HepG2 (cell line): ENCODE results near the gene TGM6. TPM values are rescaled to one million over a fixed set of nuclear protein-coding genes. Genes with fewer than 3 reads are reported as not detected.
A peak's percentile ranks its signal among the peaks of the same experiment; 100 is the strongest.

Experiments
- AGO1 ChIP-seq: fragments of 200-400 bp; formaldehyde crosslinking; IDR thresholded peaks from 2 replicates; pipeline ENCODE4 v1.6.1; 2017; ENCODE audit warnings: mild to moderate bottlenecking, low read depth, low read length, moderate library complexity; ENCODE audit not compliant: poor library complexity, severe bottlenecking
- BCLAF1 ChIP-seq: fragments of 450-650 bp; IDR thresholded peaks from 2 replicates; pipeline ENCODE4 v1.6.1; 2017; ENCODE audit warnings: mild to moderate bottlenecking
- GRHL1 ChIP-seq: sonication (generic); formaldehyde crosslinking; conservative IDR thresholded peaks from 2 replicates; pipeline ENCODE4 v1.8.0; 2022; ENCODE audit warnings: missing genetic modification reagents
- MED1 ChIP-seq: sonication (generic); formaldehyde crosslinking; IDR thresholded peaks from 2 replicates; pipeline ENCODE4 v1.4.0; 2020; ENCODE audit warnings: missing genetic modification reagents
- MNT ChIP-seq: fragments of 450-650 bp; IDR thresholded peaks from 2 replicates; pipeline ENCODE4 v1.6.1; 2016
- ONECUT2 ChIP-seq: sonication (generic); formaldehyde crosslinking; IDR thresholded peaks from 2 replicates; pipeline ENCODE4 v1.4.0; 2020; ENCODE audit warnings: missing genetic modification reagents
- RFXAP ChIP-seq: sonication (generic); formaldehyde crosslinking; IDR thresholded peaks from 2 replicates; pipeline ENCODE4 v1.4.0; 2020; ENCODE audit warnings: missing genetic modification reagents, borderline replicate concordance
- TEAD3 ChIP-seq: optimal IDR thresholded peaks from 2 replicates; pipeline ENCODE3; 2016; ENCODE audit warnings: borderline replicate concordance
- TRIM22 ChIP-seq: fragments of 450-650 bp; IDR thresholded peaks from 2 replicates; pipeline ENCODE4 v1.6.1; 2017
- ZNF18 ChIP-seq: sonication (generic); formaldehyde crosslinking; IDR thresholded peaks from 2 replicates; pipeline ENCODE4 v1.8.0; 2022; ENCODE audit warnings: mild to moderate bottlenecking, missing genetic modification reagents; ENCODE audit not compliant: insufficient replicate concordance
- ZNF280D ChIP-seq: sonication (generic); formaldehyde crosslinking; IDR thresholded peaks from 2 replicates; pipeline ENCODE4 v1.5.1; 2020; ENCODE audit warnings: mild to moderate bottlenecking, missing genetic modification reagents
- ZNF33B ChIP-seq: sonication (generic); formaldehyde crosslinking; IDR thresholded peaks from 2 replicates; pipeline ENCODE4 v1.5.1; 2020; ENCODE audit warnings: mild to moderate bottlenecking, missing genetic modification reagents
- ZNF367 ChIP-seq: sonication (generic); formaldehyde crosslinking; IDR thresholded peaks from 2 replicates; pipeline ENCODE4 v1.4.0; 2020; ENCODE audit warnings: missing genetic modification reagents, borderline replicate concordance
- ZNF557 ChIP-seq: sonication (generic); formaldehyde crosslinking; IDR thresholded peaks from 2 replicates; pipeline ENCODE4 v1.4.0; 2020; ENCODE audit warnings: missing genetic modification reagents
- polyA plus RNA-seq, 8 experiments: library from polyadenylated mRNA; depleted of rRNA in 3 of 8; stranded (reverse) in 7 of 8; unstranded in 1 of 8; fragments of >200 nt; fragmentation: Illumina TruSeq in 4 of 8; extraction: Trizol in 4 of 8; gene quantifications; 2 replicates each; pipeline versions ENCODE4 v1.2.1 to v1.2.3, GENCODE V29; 2011 to 2016; ENCODE audit warnings: low read depth in 4 of 8, missing spikeins in 1 of 8, mixed read lengths in 1 of 8; ENCODE audit not compliant: insufficient read depth in 1 of 8
- total RNA-seq, 5 experiments: library from RNA; depleted of rRNA; stranded (reverse); fragments of >200 nt; fragmentation: Illumina TruSeq; extraction: Trizol; gene quantifications; 2 replicates each; pipeline ENCODE4 v1.2.3, GENCODE V29; 2016; ENCODE audit warnings: low read depth in 1 of 5

The TGM6 gene
- total and polyA plus RNA-seq, 2 of the 13 experiments (the other 11 are each of a cell fraction or from before 2014, with no cell fraction given): not detected

GRCh38 chr20:2475850-2476741 lies 95.4 kb downstream of the TGM6 start (continued):
- TF ChIP-seq ZNF280D (CRISPR knock-in tag) (peak; percentile 63; the same call in 1 of the 2 replicates), BCLAF1 (no peak), RFXAP (CRISPR knock-in tag) (0 out of 2 replicates have a peak, but pooled peaks have one; percentile 29), TEAD3 (peak; percentile 74), ONECUT2 (CRISPR knock-in tag) (peak; percentile 51; the same call in 1 of the 2 replicates), ZNF18 (CRISPR knock-in tag) (peak; percentile 46), AGO1 (no peak), MED1 (CRISPR knock-in tag) (peak; percentile 93), ZNF557 (CRISPR knock-in tag) (no peak), ZNF33B (CRISPR knock-in tag) (peak; percentile 90; the same call in 1 of the 2 replicates), MNT (peak; percentile 73; the same call in 1 of the 2 replicates), GRHL1 (CRISPR knock-in tag) (no peak), ZNF367 (CRISPR knock-in tag) (no peak), TRIM22 (no peak)
